Keratinocyte (primary cell): ENCODE data around the gene SFSWAP. TPM values are rescaled to one million over a fixed set of nuclear protein-coding genes. Genes with fewer than 3 reads are reported as not detected.

Experiments
- DNase-seq: peaks from one replicate; pipeline ENCODE4 v3.0.0-alpha.2; 2011; ENCODE audit warnings: low read depth, missing footprints, low spot score
- FAIRE-seq: peaks from 2 replicates; lab custom pipeline; 2011; peaks lifted over from hg19 to GRCh38; lab: Jason Lieb, UNC
- H2AFZ ChIP-seq: 2 replicates; pipeline ENCODE4 v1.6.0; 2012; ENCODE audit warnings: low read length, control low read depth, inconsistent platforms; ENCODE audit not compliant: control insufficient read depth
- H3K27ac ChIP-seq: 2 replicates; pipeline ENCODE4 v1.5.1; 2011; ENCODE audit warnings: low read length; ENCODE audit not compliant: control insufficient read depth, insufficient read depth
- H3K27me3 ChIP-seq: 3 replicates; pipeline ENCODE4 v1.6.0; 2011; ENCODE audit warnings: low read length; ENCODE audit not compliant: control insufficient read depth, insufficient read depth; ENCODE audit errors: extremely low read depth
- H3K36me3 ChIP-seq, 2 experiments: 2 replicates in 1 of 2; 3 replicates in 1 of 2; pipeline ENCODE4 v1.5.1; 2011; ENCODE audit warnings: low read length in 2 of 2, mild to moderate bottlenecking in 1 of 2; ENCODE audit not compliant: control insufficient read depth in 2 of 2, insufficient read depth in 2 of 2; ENCODE audit errors: extremely low read depth in 1 of 2
- H3K4me1 ChIP-seq: 3 replicates; pipeline ENCODE4 v1.5.1; 2011; ENCODE audit warnings: low read length; ENCODE audit not compliant: control insufficient read depth, insufficient read depth; ENCODE audit errors: extremely low read depth
- H3K4me2 ChIP-seq: 3 replicates; pipeline ENCODE4 v1.6.0; 2011; ENCODE audit warnings: low read depth, low read length; ENCODE audit not compliant: control insufficient read depth, insufficient read depth; ENCODE audit errors: extremely low read depth
- H3K4me3 ChIP-seq, 3 experiments: fragments of 200-600 bp in 1 of 3; sonication (generic) in 1 of 3; 2 replicates in 2 of 3; 3 replicates in 1 of 3; pipeline ENCODE4 v1.5.1; 2011 to 2016; ENCODE audit warnings: low read length in 3 of 3, mild to moderate bottlenecking in 3 of 3, control low read depth in 2 of 3, inconsistent platforms in 1 of 3, low read depth in 1 of 3, mixed read lengths in 1 of 3, mixed run types in 1 of 3, moderate library complexity in 1 of 3; ENCODE audit not compliant: control insufficient read depth in 2 of 3, insufficient read depth in 2 of 3; ENCODE audit errors: extremely low read depth in 1 of 3
- H3K79me2 ChIP-seq: 2 replicates; pipeline ENCODE4 v1.6.0; 2012; ENCODE audit warnings: low read length; ENCODE audit not compliant: control insufficient read depth, insufficient read depth
- H3K9ac ChIP-seq: 3 replicates; pipeline ENCODE4 v1.6.0; 2011; ENCODE audit warnings: low read length; ENCODE audit not compliant: control insufficient read depth, insufficient read depth; ENCODE audit errors: extremely low read depth
- H3K9me1 ChIP-seq: 3 replicates; pipeline ENCODE4 v1.6.0; 2011; ENCODE audit warnings: low read length; ENCODE audit not compliant: control insufficient read depth, insufficient read depth; ENCODE audit errors: extremely low read depth
- H3K9me3 ChIP-seq: 2 replicates; pipeline ENCODE4 v1.5.1; 2012; ENCODE audit warnings: low read depth, low read length; ENCODE audit not compliant: control insufficient read depth
- H4K20me1 ChIP-seq: 3 replicates; pipeline ENCODE4 v1.6.0; 2011; ENCODE audit warnings: low read length; ENCODE audit not compliant: control insufficient read depth, insufficient read depth; ENCODE audit errors: extremely low read depth
- EZH2 ChIP-seq: IDR thresholded peaks from one replicate; pipeline ENCODE4 v1.6.1; 2012; ENCODE audit warnings: inconsistent platforms, mild to moderate bottlenecking, low read length, moderate library complexity
- dilution Hi-C: fragments of 300-500 bp; cut with MboI; formaldehyde crosslinking; loops from one replicate; pipeline ENCODE4 v1.7.0; 2020; ENCODE audit warnings: low sequenced_read_pairs; ENCODE audit not compliant: extremely low pct_ligation_motif_present
- polyA plus RNA-seq, 5 experiments: library from polyadenylated mRNA; depleted of rRNA in 3 of 5; stranded (reverse) in 3 of 5; stranded (forward) in 1 of 5; unstranded in 1 of 5; fragments of >200 nt; gene quantifications; 1 replicate in 1 of 5; 2 replicates in 3 of 5; 3 replicates in 1 of 5; pipeline versions ENCODE4 v1.2.1 to v1.2.3, GENCODE V29; 2011 to 2012; ENCODE audit warnings: missing spikeins in 2 of 5, low read depth in 1 of 5, low replicate concordance in 1 of 5
- TF ChIP-seq, protein P1 (sequence below), 3 experiments: IDR thresholded peaks in 1 of 3; conservative IDR thresholded peaks in 1 of 3; optimal IDR thresholded peaks in 1 of 3; 2 replicates in 2 of 3; 3 replicates in 1 of 3; pipeline versions ENCODE3 to v1.5.1; 2011; ENCODE audit warnings: low read length in 3 of 3, mild to moderate bottlenecking in 3 of 3, moderate library complexity in 2 of 3, control low read depth in 1 of 3, inconsistent platforms in 1 of 3; ENCODE audit not compliant: insufficient read depth in 2 of 3; ENCODE audit errors: extremely low read depth in 1 of 3

The SFSWAP gene
- polyA plus RNA-seq, 1 donor (not counting 4 experiments of a cell fraction or from before 2014, with no cell fraction given) = 13.1 TPM

DNA sequence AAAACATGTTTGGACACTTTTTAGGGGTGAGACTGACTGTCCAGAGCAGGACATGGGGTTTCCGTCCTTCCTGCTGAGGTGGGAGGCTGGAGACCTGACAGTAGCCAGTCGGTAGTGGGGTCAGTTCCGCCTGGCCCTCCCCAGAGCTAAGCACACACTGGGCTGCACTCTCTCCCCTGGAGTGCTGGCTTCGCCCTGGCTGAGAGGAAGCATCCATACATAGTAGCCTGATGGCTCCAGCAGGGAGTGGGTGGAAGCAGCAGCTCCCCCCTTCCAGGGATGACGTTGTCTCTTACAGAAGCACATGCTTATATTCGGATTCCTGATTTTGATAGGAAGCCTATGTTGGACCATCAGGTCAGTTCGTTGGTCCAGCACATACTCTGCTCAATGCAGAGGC lies 40.4 kb downstream of the SFSWAP start:
- TF ChIP-seq, protein P1, sequence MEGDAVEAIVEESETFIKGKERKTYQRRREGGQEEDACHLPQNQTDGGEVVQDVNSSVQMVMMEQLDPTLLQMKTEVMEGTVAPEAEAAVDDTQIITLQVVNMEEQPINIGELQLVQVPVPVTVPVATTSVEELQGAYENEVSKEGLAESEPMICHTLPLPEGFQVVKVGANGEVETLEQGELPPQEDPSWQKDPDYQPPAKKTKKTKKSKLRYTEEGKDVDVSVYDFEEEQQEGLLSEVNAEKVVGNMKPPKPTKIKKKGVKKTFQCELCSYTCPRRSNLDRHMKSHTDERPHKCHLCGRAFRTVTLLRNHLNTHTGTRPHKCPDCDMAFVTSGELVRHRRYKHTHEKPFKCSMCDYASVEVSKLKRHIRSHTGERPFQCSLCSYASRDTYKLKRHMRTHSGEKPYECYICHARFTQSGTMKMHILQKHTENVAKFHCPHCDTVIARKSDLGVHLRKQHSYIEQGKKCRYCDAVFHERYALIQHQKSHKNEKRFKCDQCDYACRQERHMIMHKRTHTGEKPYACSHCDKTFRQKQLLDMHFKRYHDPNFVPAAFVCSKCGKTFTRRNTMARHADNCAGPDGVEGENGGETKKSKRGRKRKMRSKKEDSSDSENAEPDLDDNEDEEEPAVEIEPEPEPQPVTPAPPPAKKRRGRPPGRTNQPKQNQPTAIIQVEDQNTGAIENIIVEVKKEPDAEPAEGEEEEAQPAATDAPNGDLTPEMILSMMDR (optimal IDR thresholded peaks at IDR 0.05 in 1 of 3, IDR thresholded peaks at IDR 0.05 in 1 of 3, conservative IDR thresholded peaks at IDR 0.05 in 1 of 3; ENCODE audit: extremely low read depth in 1 of 3, insufficient read depth in 2 of 3, low read length in 3 of 3) = no peak
- TF ChIP-seq EZH2 = no peak
- H3K27ac ChIP-seq = no peak overlapping the region
- H3K27me3 ChIP-seq = no peaks in the 10 kb centered on the region
- DNase-seq = no peak
- H3K9me3 ChIP-seq = no peaks in the 10 kb centered on the region
- FAIRE-seq = no peak
- dilution Hi-C loops = no loop called here
- no peak overlapping the region for H3K4me3 ChIP-seq
- no peaks in the 10 kb centered on the region for H3K9me1 ChIP-seq
- no peaks in the 10 kb centered on the region for H4K20me1 ChIP-seq
- H2AFZ ChIP-seq = no peak overlapping the region
- H3K4me1 ChIP-seq = no peaks in the 10 kb centered on the region
- peaks cover 17 to 34% of the 10 kb centered on the region in 2 experiments for H3K36me3 ChIP-seq
- H3K4me2 ChIP-seq = no peak overlapping the region
- no peak overlapping the region for H3K9ac ChIP-seq
- H3K79me2 ChIP-seq = peaks cover 5% of the 10 kb centered on the region

DNA sequence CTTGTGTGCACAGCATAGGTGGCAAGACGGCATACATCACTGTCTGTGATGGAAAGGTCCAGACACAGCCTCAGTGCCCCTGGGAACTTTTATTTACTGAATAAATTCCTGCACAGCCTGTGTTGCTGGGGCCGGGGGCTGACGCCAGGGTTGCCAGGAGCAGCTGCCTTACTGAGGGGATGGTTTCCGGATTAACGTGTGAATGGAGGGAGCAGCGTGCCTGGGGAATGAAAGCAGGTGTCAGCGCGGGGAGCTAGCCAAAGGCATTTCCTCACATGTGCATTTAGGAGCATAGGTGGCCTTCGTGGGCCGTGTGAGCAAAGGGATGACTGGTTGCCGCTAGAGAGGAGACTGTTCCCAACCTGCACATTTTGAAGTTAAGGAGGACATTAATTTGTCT lies 41.6 kb downstream of the SFSWAP start:
- peaks cover 5% of the 10 kb centered on the region for H3K79me2 ChIP-seq
- H4K20me1 ChIP-seq = no peaks in the 10 kb centered on the region
- no peak overlapping the region for H3K27ac ChIP-seq
- H3K36me3 ChIP-seq = peaks cover 24 to 33% of the 10 kb centered on the region in 2 experiments
- H3K27me3 ChIP-seq = no peaks in the 10 kb centered on the region
- DNase-seq (no peak), FAIRE-seq (no peak)
- no peak overlapping the region for H3K4me2 ChIP-seq
- no peaks in the 10 kb centered on the region for H3K9me3 ChIP-seq
- H3K4me3 ChIP-seq = no peak overlapping the region
- no peak for TF ChIP-seq EZH2
- TF ChIP-seq, protein P1 (optimal IDR thresholded peaks at IDR 0.05 in 1 of 3, IDR thresholded peaks at IDR 0.05 in 1 of 3, conservative IDR thresholded peaks at IDR 0.05 in 1 of 3; ENCODE audit: extremely low read depth in 1 of 3, insufficient read depth in 2 of 3, low read length in 3 of 3) = no peak
- no peak overlapping the region for H3K9ac ChIP-seq
- H3K9me1 ChIP-seq = no peaks in the 10 kb centered on the region
- dilution Hi-C loops = no loop called here
- no peaks in the 10 kb centered on the region for H3K4me1 ChIP-seq
- no peak overlapping the region for H2AFZ ChIP-seq
